Heart right ventricle (tissue), 16 donors: ENCODE measurements around the gene FHAD1. TPM values are rescaled to one million over a fixed set of nuclear protein-coding genes. Genes with fewer than 3 reads are reported as not detected.

Source experiments
- ATAC-seq, 8 donors: fragments of 200-7000 bp; cut with Tn5 transposase; one replicate each; pipeline ENCODE4 v1.9.1; 2020; ENCODE audit warnings: mild to moderate bottlenecking in 8 of 8, moderate library complexity in 8 of 8, moderate number of reproducible peaks in 1 of 8
- DNase-seq, 2 donors: peaks; one replicate each; pipeline ENCODE4 v3.0.0-alpha.2; 2020
- H3K27ac ChIP-seq, 10 donors: fragments of 200-600 bp; sonication (generic) in 2 of 10; one replicate each; pipeline versions ENCODE4 v1.5.0 to v1.8.0; 2020 to 2022; ENCODE audit warnings: mild to moderate bottlenecking in 3 of 10
- H3K27me3 ChIP-seq, 7 donors: fragments of 200-600 bp; one replicate each; pipeline ENCODE4 v1.8.0; 2021 to 2022; ENCODE audit warnings: mild to moderate bottlenecking in 2 of 7
- H3K36me3 ChIP-seq, 9 donors: fragments of 200-600 bp; sonication (generic) in 1 of 9; one replicate each; pipeline versions ENCODE4 v1.5.0 to v1.8.0; 2020 to 2022; ENCODE audit warnings: mild to moderate bottlenecking in 2 of 9
- H3K4me1 ChIP-seq, 9 donors: fragments of 200-600 bp; sonication (generic) in 1 of 9; one replicate each; pipeline versions ENCODE4 v1.5.0 to v1.8.0; 2020 to 2022; ENCODE audit warnings: mild to moderate bottlenecking in 4 of 9
- H3K4me3 ChIP-seq, 10 donors: fragments of 200-600 bp; sonication (generic) in 2 of 10; one replicate each; pipeline versions ENCODE4 v1.5.0 to v1.8.0; 2020 to 2022; ENCODE audit warnings: mild to moderate bottlenecking in 7 of 10, moderate library complexity in 2 of 10
- H3K9me3 ChIP-seq, 11 donors: fragments of 200-600 bp in 10 of 11; sonication (generic) in 2 of 11; one replicate each; pipeline versions ENCODE4 v1.5.0 to v1.8.0; 2013 to 2022; ENCODE audit warnings: mild to moderate bottlenecking in 2 of 11, control low read depth in 1 of 11, moderate library complexity in 1 of 11
- WGBS, 2 donors: extraction: QIAGEN DNeasy Blood & Tissue Kit; methylation state at CpG; one replicate each; pipeline ENCODE4 v1.1.7; 2013; ENCODE audit warnings: inconsistent platforms in 1 of 2; 5-methylcytosine and 5-hydroxymethylcytosine counted together
- intact Hi-C, 10 donors: fragments of 100-400 bp; cut with DNase I; formaldehyde crosslinking; loops; one replicate each; pipeline versions ENCODE4 v1.11.1 to v1.14.2; 2022
- polyA plus RNA-seq, 2 donors: library from polyadenylated mRNA; stranded (reverse); fragments of 200-250 nt; gene quantifications; one replicate each; pipeline ENCODE4 v1.2.3, GENCODE V29; 2013
- total RNA-seq, 10 donors: library from RNA; stranded (reverse); fragmentation: NEBNext Ultra II Directional in 3 of 10; extraction: Animal tissue kit (Norgen Biotek cat#: 25700) in 3 of 10; gene quantifications; one replicate each; pipeline versions ENCODE4 v1.2.1 to v1.2.4, GENCODE V29; 2021 to 2023
- TF ChIP-seq, protein P1 (sequence below), 9 donors: fragments of 200-600 bp; sonication (generic) in 2 of 9; IDR thresholded peaks; one replicate each; pipeline versions ENCODE4 v1.5.0 to v1.8.0; 2021 to 2022; ENCODE audit warnings: antibody characterized with exemption in 9 of 9, mild to moderate bottlenecking in 5 of 9, moderate library complexity in 1 of 9
- donor health status: Arrhythmogenic right ventricular cardiomyopathy.
- donor health status: ischemic (EF 13 %, LVEDD 7.1; RV severe dilation, severe dysfunction).
- donor health status: healthy with polysubstance abuse.
- donor health status: DM: no; HTN: yes; CAD: no.
- donor health status: DM: no; HTN: no; CAD: no.
- donor health status: ischemic (EF 25% LVEDD 6.9; RV normal size, moderate dysfunction).
- donor health status: ischemic (EF 25% LVEDD 5.7; RV mildly dilated, moderate dysfunction).
- donor health status: healthy.
- donor health status: DM: yes; HTN: yes; CAD: no.
- donor health status: Ischemic cardiomyopathy.
- donor health status: ischemic (EF 35%, LVEDD 5.7; RV mildly dilated, moderate dysfunction).
- donor health status: nonischemic (EF 11% LVEDD 7.7; RV severe dilation, severe dysfunction).
- donor health status: DM: yes; HTN: yes; CAD: no.
- donor health status: PGD.
- donor health status: ischemic (EF 29% LVEDD 5.4; RV normal size, mild dysfunction).
- donor health status: nonischemic (EF 23%, LVEDD 6.1; RV moderate dilation, normal function).

Gene FHAD1
- total and polyA plus RNA-seq, 12 donors: 0.06 to 1.0 (median 0.12) TPM; not detected in 5

GRCh38 chr1:15350551-15351200, 103.7 kb downstream of the FHAD1 start:
- WGBS, 2 donors: 89 to 92% methylated on average over 4 of the region's 4 CpGs
- Histone ChIP-seq H3K36me3 (no peaks in the 10 kb centered on the region), H3K27me3 (peaks cover 0 to 3% (median 0%) of the 10 kb centered on the region in 7 donors), H3K4me1 (peaks cover 0 to 23% (median 0%) of the 10 kb centered on the region in 9 donors), H3K27ac (no peak overlapping the region), H3K4me3 (no peak overlapping the region), H3K9me3 (no peaks in the 10 kb centered on the region)
- TF ChIP-seq, protein P1, sequence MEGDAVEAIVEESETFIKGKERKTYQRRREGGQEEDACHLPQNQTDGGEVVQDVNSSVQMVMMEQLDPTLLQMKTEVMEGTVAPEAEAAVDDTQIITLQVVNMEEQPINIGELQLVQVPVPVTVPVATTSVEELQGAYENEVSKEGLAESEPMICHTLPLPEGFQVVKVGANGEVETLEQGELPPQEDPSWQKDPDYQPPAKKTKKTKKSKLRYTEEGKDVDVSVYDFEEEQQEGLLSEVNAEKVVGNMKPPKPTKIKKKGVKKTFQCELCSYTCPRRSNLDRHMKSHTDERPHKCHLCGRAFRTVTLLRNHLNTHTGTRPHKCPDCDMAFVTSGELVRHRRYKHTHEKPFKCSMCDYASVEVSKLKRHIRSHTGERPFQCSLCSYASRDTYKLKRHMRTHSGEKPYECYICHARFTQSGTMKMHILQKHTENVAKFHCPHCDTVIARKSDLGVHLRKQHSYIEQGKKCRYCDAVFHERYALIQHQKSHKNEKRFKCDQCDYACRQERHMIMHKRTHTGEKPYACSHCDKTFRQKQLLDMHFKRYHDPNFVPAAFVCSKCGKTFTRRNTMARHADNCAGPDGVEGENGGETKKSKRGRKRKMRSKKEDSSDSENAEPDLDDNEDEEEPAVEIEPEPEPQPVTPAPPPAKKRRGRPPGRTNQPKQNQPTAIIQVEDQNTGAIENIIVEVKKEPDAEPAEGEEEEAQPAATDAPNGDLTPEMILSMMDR (IDR thresholded peaks at IDR 0.05): no peak
- intact Hi-C loops: no loop called here
- DNase-seq: no peak
- peak in 2 of 8 donors; percentile 17 to 35 for ATAC-seq

DNA sequence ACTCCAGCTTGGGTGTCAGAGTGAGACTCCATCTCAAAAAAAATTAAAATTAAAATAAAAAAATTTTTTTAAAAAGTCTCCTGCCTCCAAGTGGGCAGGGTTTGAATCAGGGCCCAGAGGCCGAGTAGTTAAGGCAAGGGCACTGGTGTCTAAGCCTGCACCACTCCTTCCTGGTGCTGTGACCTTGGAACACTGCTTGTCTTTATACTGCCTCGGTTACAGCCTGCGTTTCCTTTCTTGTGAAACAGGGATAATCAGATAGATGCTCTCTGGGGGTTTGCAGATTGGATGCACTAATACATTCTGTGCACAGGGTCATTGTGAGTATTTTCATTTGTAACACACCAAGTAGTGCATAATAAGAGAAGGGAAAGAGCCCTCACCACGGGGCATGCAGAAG, 104.3 kb downstream of the FHAD1 start:
- H3K9me3 ChIP-seq: no peaks in the 10 kb centered on the region
- intact Hi-C loops: no loop called here
- DNase-seq (no peak), ATAC-seq (no peak)
- TF ChIP-seq, protein P1 (IDR thresholded peaks at IDR 0.05): no peak
- H3K27ac ChIP-seq: no peak overlapping the region
- peaks cover 0 to 18% (median 0%) of the 10 kb centered on the region in 9 donors for H3K4me1 ChIP-seq
- H3K4me3 ChIP-seq: no peak overlapping the region
- H3K36me3 ChIP-seq: no peaks in the 10 kb centered on the region
- 55 to 58% methylated on average over 4 of the region's 4 CpGs for WGBS, 2 donors
- H3K27me3 ChIP-seq: peaks cover 0 to 3% (median 0%) of the 10 kb centered on the region in 7 donors

DNA sequence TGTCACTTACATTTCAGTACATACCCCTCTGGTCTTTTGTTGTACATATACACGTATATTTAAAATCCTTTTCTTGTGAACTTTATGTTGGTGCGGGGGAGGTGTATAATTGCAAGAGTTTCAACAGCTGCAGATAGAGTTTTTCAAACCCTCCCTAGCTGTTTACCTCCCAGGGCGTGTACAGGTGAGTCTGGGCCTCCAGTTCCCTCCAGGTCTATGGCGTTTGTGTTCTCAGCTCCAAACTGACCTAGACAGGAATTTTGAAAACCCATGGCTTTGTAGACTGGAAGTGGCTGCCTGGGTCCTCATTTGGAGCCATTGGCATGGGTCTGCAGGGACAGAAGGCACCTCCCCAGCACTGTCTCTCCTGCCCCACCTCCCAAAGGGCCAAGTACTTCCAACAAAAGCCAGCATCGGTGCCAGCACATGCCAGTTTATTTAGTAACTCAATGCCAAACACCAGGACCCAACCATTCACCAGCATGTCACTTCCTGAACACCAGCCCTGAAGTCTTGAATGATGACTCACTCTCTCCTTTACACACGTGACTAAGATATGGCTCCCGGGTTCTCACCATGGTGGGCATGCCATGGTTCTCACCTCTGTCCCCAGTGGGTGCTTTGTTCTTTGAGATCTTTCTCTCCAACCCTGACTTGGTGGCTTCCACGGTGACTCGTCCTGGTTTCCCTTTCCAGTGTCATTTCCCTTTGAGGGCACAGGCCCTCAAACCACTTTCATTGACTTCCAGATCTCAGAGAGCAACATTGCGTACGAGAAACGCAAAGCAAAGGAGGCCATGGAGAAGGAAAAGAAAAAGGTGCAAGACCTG, 105.3 kb downstream of the FHAD1 start:
- DNase-seq: no peak
- no peaks in the 10 kb centered on the region for H3K9me3 ChIP-seq
- no peak overlapping the region for H3K4me3 ChIP-seq
- 73 to 74% methylated on average over 12 of the region's 12 CpGs for WGBS, 2 donors
- ATAC-seq: peak in 4 of 8 donors; percentile 22 to 69 (median 35)
- H3K27ac ChIP-seq: no peak overlapping the region
- no peaks in the 10 kb centered on the region for H3K36me3 ChIP-seq
- TF ChIP-seq, protein P1 (IDR thresholded peaks at IDR 0.05): no peak
- intact Hi-C loops: no loop called here
- peaks cover 0 to 14% (median 0%) of the 10 kb centered on the region in 9 donors for H3K4me1 ChIP-seq
- H3K27me3 ChIP-seq: peaks cover 0 to 3% (median 0%) of the 10 kb centered on the region in 7 donors

DNA sequence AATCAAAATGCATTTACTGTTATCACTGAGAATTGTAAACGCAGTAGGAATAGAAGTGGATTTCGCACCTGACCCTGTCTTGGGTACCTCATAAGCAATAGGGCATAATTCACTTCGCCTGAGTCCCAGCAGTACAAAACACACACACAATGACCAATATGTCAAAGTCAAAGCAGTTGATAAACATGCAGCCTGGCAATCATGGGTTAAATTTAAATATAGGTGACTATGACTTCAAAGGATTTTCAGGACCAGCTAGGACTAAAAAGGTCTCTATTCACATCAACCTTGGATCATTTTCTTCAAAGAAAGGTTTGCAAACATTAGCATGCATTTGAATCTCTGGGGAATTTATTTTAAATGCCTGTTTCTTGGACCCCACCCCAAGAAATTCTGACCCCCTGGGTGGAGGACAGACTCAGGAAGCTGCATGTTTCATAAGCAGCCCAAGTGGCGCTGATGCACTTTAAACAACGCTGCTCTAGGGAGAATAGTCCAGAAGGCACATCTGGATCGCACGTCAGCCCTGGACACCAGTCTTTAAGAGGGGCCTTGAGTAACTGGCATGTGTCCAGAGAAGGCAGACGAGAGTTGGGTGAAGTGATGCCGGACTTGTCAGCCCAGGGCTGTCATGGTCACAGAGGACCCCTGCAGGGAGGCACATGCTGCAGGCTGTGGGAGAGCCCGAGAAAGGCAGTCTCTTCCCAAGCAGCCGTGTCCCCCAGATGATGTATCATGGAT, 107.0 kb downstream of the FHAD1 start:
- no peaks in the 10 kb centered on the region for H3K36me3 ChIP-seq
- H3K4me3 ChIP-seq: no peak overlapping the region
- H3K27ac ChIP-seq: peak overlapping the region in 1 of 10 donors; percentile 39
- 61 to 75% methylated on average over 11 of the region's 11 CpGs for WGBS, 2 donors
- no peaks in the 10 kb centered on the region for H3K9me3 ChIP-seq
- peak in 1 of 8 donors; percentile 39 for ATAC-seq
- TF ChIP-seq, protein P1 (IDR thresholded peaks at IDR 0.05): no peak
- intact Hi-C loops: no loop called here
- DNase-seq: no peak
- H3K4me1 ChIP-seq: peaks cover 0 to 14% (median 0%) of the 10 kb centered on the region in 9 donors
- H3K27me3 ChIP-seq: peaks cover 0 to 3% (median 0%) of the 10 kb centered on the region in 7 donors
